Measurements from ENCODE around the gene FLNB.

- TF ChIP-seq, protein P1, sequence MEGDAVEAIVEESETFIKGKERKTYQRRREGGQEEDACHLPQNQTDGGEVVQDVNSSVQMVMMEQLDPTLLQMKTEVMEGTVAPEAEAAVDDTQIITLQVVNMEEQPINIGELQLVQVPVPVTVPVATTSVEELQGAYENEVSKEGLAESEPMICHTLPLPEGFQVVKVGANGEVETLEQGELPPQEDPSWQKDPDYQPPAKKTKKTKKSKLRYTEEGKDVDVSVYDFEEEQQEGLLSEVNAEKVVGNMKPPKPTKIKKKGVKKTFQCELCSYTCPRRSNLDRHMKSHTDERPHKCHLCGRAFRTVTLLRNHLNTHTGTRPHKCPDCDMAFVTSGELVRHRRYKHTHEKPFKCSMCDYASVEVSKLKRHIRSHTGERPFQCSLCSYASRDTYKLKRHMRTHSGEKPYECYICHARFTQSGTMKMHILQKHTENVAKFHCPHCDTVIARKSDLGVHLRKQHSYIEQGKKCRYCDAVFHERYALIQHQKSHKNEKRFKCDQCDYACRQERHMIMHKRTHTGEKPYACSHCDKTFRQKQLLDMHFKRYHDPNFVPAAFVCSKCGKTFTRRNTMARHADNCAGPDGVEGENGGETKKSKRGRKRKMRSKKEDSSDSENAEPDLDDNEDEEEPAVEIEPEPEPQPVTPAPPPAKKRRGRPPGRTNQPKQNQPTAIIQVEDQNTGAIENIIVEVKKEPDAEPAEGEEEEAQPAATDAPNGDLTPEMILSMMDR (IDR thresholded peaks at IDR 0.05): no peak
- TF ChIP-seq POLR2A (IDR thresholded peaks at IDR 0.05) (no peak), EP300 (IDR thresholded peaks at IDR 0.05) (no peak)
Measured at GRCh38 chr3:57983734-57984518, 24.3 kb upstream of the FLNB start.
